HG03097 (cell line): ENCODE measurements around the gene SCART1.
"Not testable (repeated sequence)": the region's sequence is repeated elsewhere in the genome, so short reads cannot be mapped to it uniquely, and the experiment has no call there.

Experiments
- ATAC-seq: cut with Tn5 transposase; IDR thresholded peaks from one replicate; pipeline ENCODE4 v1.9.1; 2021; ENCODE audit not compliant: unreplicated experiment, low FRiP score

Gene SCART1

DNA sequence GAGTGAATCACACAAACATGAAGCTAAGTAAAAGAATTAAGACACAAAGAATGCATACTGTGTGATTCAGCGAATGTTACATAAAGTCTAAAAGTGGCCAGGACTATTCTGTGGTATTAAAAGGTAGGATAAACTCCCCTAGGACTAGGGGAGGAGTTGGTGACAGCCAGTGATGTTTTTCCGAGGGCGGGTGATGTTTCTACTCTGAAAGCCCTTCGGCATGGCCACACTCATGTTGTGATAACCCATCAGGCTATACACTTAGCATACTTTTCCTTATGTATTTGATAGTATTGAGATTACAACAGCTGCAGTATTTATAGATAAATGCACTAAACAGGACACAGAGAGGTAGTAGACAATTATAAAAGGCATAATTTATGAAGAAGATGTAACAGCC is 57.7 kb downstream of the SCART1 start:
- ATAC-seq = no peak

DNA sequence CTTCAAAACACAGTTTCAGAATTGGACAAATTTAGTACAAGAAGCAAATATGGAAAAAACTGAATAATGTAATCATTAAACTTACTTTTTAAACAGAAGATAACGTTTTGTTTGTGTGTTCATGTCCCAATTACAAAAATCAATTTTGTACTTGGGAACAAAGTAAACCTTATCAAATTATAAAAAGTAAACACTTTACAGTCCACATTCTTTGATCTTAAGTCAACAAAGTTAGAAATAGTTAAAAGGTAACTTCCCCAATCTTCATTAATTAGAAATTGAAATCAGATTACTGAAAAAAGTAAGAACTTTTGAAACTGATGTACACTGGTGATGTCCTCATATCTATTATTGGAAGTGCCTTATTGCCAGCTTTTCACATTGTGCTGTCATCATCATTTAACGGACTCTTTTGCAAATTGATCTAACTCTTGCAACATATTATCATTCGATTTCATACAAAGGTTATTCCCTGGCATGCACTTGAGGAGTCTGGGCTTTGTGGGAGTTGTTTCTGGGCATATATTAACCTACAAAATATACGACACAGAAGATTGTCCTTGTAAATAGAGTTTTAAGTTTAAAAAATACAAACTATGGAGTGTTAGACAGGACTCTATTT is 58.3 kb downstream of the SCART1 start:
- no peak for ATAC-seq

DNA sequence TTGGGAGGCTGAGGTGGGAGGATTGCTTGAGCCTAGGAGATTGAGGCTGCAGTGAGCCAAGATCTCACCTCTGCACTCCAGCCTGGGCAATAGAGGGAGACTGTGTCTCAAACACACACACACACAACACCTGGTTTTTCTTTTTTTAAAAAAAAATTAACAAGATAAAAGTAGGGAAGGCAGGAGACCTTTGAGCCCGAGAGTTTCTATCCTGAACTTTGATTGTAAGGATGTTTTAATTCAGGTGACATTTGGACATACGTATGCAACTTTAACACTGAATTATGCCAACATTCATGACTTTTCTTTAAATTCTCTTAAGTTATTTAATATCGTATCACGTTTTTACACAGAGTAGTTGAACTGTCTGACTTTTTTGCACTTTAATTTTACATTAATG is 61.7 kb downstream of the SCART1 start:
- ATAC-seq = no peak

DNA sequence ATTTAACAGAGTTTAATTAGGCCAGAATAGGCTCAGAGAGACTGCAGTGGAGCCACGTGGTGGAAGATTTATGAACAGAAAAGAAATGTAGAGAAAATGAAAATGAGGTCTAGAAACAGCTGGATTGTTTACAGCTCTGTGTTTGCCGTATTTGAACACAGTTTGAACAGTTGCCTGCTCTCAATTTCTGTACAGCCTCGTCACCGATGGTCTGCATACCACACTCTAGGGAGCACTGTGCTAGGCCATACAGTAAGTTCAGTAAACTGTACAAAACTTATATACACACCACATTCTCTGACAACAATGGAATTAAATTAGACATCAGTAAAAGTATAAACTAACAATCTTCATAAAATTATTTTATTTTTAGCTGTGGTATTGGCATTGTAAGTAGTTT is 62.3 kb downstream of the SCART1 start:
- ATAC-seq = no peak

DNA sequence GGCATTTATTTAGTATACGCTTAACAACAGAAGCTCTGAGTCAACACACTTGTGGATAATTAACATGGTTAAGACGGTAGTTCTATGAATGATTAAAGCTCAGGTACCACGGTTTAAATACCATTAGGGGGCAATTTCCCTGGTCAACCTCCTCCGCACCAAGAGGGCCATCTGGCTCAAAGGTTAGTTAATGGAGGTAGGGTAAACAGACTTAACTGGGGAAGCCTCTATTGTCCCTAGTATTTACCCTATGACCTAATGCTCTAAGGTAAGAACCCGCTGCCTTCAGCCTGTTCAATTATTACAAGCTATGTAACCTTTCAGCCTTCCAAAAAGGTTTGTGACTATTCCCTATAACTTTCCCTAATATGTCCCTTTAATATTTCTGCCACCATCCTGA is 64.8 kb downstream of the SCART1 start:
- ATAC-seq = not testable (repeated sequence)
